Tibial nerve (tissue), 4 donors: ENCODE measurements around the gene SFPQ.

Experiments used
- EP300 ChIP-seq, 2 donors: sonication (generic); formaldehyde crosslinking; IDR thresholded peaks; one replicate each; pipeline ENCODE4 v1.6.1; 2017; ENCODE audit warnings: antibody characterized with exemption in 2 of 2, mild to moderate bottlenecking in 1 of 2
- TF ChIP-seq, protein P1 (sequence below), 5 experiments: fragments of 200-600 bp in 3 of 5; fragments of 450-650 bp in 2 of 5; sonication (generic) in 3 of 5; IDR thresholded peaks; one replicate each; pipeline ENCODE4 v1.5.1; 2016 to 2019; ENCODE audit warnings: antibody characterized with exemption in 5 of 5, mild to moderate bottlenecking in 3 of 5, moderate library complexity in 2 of 5

DNA sequence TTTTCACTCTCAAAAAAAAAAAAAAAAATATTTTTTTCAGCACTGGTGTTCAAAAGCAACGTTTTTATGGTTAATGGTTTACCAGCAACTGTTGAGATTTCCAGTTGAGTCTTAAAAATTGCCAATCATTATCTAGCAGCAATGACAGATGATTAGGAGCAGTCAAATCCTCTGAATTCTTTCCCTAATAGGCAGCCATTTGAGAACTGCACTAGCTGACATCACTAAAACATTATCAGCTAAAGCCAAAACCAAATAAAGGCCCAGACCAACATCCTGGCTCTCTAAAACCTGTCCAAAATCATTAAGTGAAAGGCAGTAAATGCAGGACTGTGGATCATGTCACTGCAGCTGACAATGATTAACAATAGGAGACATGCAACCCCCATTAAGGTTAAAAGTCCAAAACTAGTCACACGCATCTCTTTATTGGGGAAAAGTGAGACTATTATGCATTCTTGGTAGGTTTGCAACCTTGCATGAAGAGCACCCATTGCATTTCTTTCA is 14.0 kb downstream of the SFPQ start:
- no peak for TF ChIP-seq EP300 (IDR thresholded peaks at IDR 0.05)
- TF ChIP-seq, protein P1, sequence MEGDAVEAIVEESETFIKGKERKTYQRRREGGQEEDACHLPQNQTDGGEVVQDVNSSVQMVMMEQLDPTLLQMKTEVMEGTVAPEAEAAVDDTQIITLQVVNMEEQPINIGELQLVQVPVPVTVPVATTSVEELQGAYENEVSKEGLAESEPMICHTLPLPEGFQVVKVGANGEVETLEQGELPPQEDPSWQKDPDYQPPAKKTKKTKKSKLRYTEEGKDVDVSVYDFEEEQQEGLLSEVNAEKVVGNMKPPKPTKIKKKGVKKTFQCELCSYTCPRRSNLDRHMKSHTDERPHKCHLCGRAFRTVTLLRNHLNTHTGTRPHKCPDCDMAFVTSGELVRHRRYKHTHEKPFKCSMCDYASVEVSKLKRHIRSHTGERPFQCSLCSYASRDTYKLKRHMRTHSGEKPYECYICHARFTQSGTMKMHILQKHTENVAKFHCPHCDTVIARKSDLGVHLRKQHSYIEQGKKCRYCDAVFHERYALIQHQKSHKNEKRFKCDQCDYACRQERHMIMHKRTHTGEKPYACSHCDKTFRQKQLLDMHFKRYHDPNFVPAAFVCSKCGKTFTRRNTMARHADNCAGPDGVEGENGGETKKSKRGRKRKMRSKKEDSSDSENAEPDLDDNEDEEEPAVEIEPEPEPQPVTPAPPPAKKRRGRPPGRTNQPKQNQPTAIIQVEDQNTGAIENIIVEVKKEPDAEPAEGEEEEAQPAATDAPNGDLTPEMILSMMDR (IDR thresholded peaks at IDR 0.05) = no peak
